A673 (cell line): ENCODE measurements around the gene CCDC59.

ENCODE experiments used
- CTCF ChIP-seq: fragments of 300-800, 200-600 bp; sonication (generic); conservative IDR thresholded peaks from 2 replicates; pipeline ENCODE4 v1.5.1; 2017; ENCODE audit warnings: low read depth, mild to moderate bottlenecking, antibody characterized with exemption, low read length, moderate library complexity, mixed read lengths
- EZH2 ChIP-seq: fragments of 200-600 bp; sonication (generic); IDR thresholded peaks from 2 replicates; pipeline ENCODE4 v1.6.1; 2017; ENCODE audit warnings: borderline replicate concordance, low read depth, mild to moderate bottlenecking, mixed read lengths, antibody characterized with exemption, low read length; ENCODE audit not compliant: poor library complexity, severe bottlenecking

GRCh38 chr12:82359115-82359478, 910 bp upstream of the CCDC59 start:
- TF ChIP-seq CTCF (no peak), EZH2 (no peak)
